AG04450 (cell line): ENCODE results near the gene SF3A1. TPM values are rescaled to one million over a fixed set of nuclear protein-coding genes. Genes with fewer than 3 reads are reported as not detected.

Experiments used
- CTCF ChIA-PET: fragments of 300-600, 350-600 bp; formaldehyde crosslinking; extraction: SDS; loops from one replicate; lab custom pipeline; 2022; ENCODE audit warnings: antibody characterized with exemption, inconsistent platforms; lab: Charles Lee
- POLR2A ChIA-PET: fragments of 350-600 bp; formaldehyde crosslinking; extraction: SDS; loops from one replicate; lab custom pipeline; 2021; ENCODE audit warnings: antibody characterized with exemption, inconsistent platforms; lab: Yijun Ruan, JAX
- DNase-seq: peaks from one replicate; pipeline ENCODE4 v3.0.0-alpha.2; 2011; ENCODE audit warnings: low read depth, low spot score
- H3K27ac ChIP-seq: one replicate; pipeline ENCODE4 v1.5.1; 2012; ENCODE audit warnings: low read depth, low read length, control low read depth
- H3K27me3 ChIP-seq: one replicate; pipeline ENCODE4 v1.6.0; 2012; ENCODE audit warnings: low read length; ENCODE audit not compliant: control insufficient read depth, insufficient read depth
- H3K4me3 ChIP-seq: 2 replicates; pipeline ENCODE4 v1.5.1; 2011; ENCODE audit warnings: mild to moderate bottlenecking, low read depth, low read length, control low read depth
- H3K9me3 ChIP-seq: 2 replicates; pipeline ENCODE4 v1.5.1; 2012; ENCODE audit warnings: low read length; ENCODE audit not compliant: control insufficient read depth, insufficient read depth
- polyA plus RNA-seq: library from polyadenylated mRNA; depleted of rRNA; stranded (reverse); fragments of >200 nt; gene quantifications from 2 replicates; pipeline ENCODE4 v1.2.3, GENCODE V29; 2011
- TF ChIP-seq, protein P1 (sequence below): IDR thresholded peaks from 2 replicates; pipeline ENCODE4 v1.5.1; 2011; ENCODE audit warnings: low read depth, low read length, control low read depth, inconsistent platforms

SF3A1 gene
- polyA plus RNA-seq, 1 experiment: 53.1 TPM

GRCh38 chr22:30397656-30398635, 41.3 kb upstream of the SF3A1 start:
- no peaks in the 10 kb centered on the region; the same call in 1 of the 2 replicates for H3K9me3 ChIP-seq
- ChIA-PET CTCF (interaction anchor here (0.6 to 3.5 kb wide), 4 partner anchors 11 to 290 kb away, joined by 4 to 20 read pairs (median 5); partner anchors contain the start of gene RNF215), POLR2A (interaction anchor here (0.5 to 2.8 kb wide), 3 partner anchors 16 to 71 kb away, joined by 3 to 18 read pairs (median 3); partner anchors contain the start of gene TBC1D10A)
- peak overlapping the region; percentile 11 for H3K27ac ChIP-seq
- peak overlapping the region; percentile 82 for H3K4me3 ChIP-seq
- no peaks in the 10 kb centered on the region for H3K27me3 ChIP-seq
- DNase-seq: no peak
- TF ChIP-seq, protein P1, sequence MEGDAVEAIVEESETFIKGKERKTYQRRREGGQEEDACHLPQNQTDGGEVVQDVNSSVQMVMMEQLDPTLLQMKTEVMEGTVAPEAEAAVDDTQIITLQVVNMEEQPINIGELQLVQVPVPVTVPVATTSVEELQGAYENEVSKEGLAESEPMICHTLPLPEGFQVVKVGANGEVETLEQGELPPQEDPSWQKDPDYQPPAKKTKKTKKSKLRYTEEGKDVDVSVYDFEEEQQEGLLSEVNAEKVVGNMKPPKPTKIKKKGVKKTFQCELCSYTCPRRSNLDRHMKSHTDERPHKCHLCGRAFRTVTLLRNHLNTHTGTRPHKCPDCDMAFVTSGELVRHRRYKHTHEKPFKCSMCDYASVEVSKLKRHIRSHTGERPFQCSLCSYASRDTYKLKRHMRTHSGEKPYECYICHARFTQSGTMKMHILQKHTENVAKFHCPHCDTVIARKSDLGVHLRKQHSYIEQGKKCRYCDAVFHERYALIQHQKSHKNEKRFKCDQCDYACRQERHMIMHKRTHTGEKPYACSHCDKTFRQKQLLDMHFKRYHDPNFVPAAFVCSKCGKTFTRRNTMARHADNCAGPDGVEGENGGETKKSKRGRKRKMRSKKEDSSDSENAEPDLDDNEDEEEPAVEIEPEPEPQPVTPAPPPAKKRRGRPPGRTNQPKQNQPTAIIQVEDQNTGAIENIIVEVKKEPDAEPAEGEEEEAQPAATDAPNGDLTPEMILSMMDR: no peak

DNA sequence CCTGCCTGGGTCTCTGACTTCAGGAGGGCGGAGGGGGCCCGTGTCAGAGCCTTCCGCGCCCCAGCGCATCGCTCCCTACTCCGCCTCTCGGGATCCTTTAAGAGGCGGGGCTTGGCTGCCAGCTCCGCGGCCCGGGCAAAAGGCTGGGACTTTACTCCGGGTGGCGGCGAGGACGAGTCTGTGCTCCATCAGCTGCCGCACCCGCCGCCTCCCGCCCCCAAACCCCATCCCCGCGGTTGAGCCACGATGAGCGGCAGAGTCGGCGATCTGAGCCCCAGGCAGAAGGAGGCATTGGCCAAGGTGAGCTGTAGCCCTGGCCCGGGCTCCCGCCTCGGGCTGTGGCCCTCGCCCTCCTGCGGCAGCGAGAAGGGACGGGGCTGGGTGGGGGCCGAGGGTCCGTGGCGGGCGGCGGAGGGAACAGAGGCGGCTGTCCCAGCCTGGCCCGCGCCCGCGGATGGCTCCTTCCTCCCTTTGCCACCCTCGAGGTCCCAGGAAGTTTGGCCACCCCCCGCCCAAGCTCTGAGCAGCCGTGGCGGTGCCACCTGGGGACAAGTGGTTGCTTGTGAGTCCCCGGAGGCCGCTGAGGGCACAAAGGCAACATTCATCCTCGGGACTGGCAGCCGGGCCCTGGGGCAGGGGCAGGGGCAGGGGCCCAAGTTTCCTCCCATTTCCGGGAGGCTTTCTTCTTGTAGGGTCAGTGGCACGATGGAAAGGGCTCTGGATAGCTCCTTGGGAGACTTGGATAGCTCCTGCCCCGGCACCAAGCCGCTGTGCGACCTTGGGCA, 40.4 kb upstream of the SF3A1 start, which contains the start of gene SEC14L2:
TSS of gene SEC14L2 (plus strand) at position 148 of the 785 bp plus-strand sequence. CDS start at position 247, 99 bp downstream.
- H3K27me3 ChIP-seq: no peaks in the 10 kb centered on the region
- CTCF ChIA-PET: interaction anchor here (0.6 to 3.5 kb wide), 6 partner anchors 10 to 289 kb away, joined by 3 to 20 read pairs (median 4); partner anchors contain the start of gene RNF215
- no peak for DNase-seq
- no peaks in the 10 kb centered on the region; the same call in 1 of the 2 replicates for H3K9me3 ChIP-seq
- TF ChIP-seq, protein P1: no peak
- peak within 1 kb of the TSS; percentile 82 for H3K4me3 ChIP-seq
- peak within 1 kb of the TSS; percentile 11 for H3K27ac ChIP-seq
- POLR2A ChIA-PET: interaction anchor here (0.5 to 2.8 kb wide), 5 partner anchors 10 to 190 kb away, joined by 3 to 18 read pairs (median 4); partner anchors contain the start of genes RNF215 and TBC1D10A

DNA sequence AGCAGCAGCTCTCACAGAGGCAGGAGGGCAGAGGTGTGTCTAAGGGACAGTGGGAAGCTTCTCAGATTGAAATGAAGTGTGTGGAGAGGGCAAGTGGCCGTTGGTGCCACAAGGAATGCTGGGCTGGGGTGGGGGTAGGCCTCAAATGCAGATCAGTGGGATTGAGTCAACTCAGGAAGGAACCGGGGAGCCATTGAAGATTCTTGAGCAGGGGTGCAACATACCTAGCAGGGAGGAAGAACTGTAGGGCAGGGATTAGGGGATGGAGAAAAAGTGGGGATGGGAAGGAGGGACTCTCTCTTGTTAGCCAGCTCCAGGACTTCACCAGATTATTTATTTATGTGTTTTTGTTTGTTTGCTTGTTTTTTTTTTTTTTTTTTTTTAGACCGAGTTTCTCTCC, 37.2 kb upstream of the SF3A1 start:
- Histone ChIP-seq H3K27me3 (no peaks in the 10 kb centered on the region), H3K9me3 (peaks cover 3% of the 10 kb centered on the region), H3K4me3 (no peak overlapping the region), H3K27ac (no peak overlapping the region)
- no peak for DNase-seq
- TF ChIP-seq, protein P1: no peak
- ChIA-PET CTCF (interaction anchor here (0.7 kb wide), 1 partner anchor 10 kb away, joined by 4 read pairs; no protein-coding TSS in a partner anchor), POLR2A (interaction anchor here (0.7 kb wide), 1 partner anchor 841 kb away, joined by 12 read pairs; the partner anchor contains the start of gene THOC5)

DNA sequence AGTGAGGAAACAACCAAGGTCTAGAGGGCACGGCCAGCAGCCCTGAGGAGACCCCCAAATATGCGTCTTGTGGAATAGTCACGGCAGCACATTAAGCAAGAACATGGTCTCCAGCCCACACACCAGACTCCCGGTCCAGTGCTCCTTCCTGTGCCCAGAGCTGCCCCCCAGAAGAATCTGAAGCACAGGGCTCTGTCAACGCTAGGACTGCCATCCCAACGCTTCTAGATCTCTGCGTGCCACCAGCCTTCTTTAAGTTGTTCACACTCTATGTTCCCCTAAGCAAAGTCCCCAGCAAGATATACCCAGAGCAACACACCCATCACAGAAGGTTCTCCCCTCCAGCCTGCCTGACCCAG, 36.6 kb upstream of the SF3A1 start:
- CTCF ChIA-PET: no interaction called here
- Histone ChIP-seq H3K27ac (no peak overlapping the region), H3K9me3 (peaks cover 3% of the 10 kb centered on the region), H3K4me3 (no peak overlapping the region), H3K27me3 (no peaks in the 10 kb centered on the region)
- DNase-seq: no peak
- TF ChIP-seq, protein P1: no peak
- POLR2A ChIA-PET: no interaction called here
